Measurements from ENCODE around the gene PAX8. TPM values are rescaled to one million over a fixed set of nuclear protein-coding genes. Genes with fewer than 3 reads are reported as not detected.

The PAX8 gene
- total and polyA plus RNA-seq, 10 donors: 0.06 to 2.8 (median 1.0) TPM

DNA sequence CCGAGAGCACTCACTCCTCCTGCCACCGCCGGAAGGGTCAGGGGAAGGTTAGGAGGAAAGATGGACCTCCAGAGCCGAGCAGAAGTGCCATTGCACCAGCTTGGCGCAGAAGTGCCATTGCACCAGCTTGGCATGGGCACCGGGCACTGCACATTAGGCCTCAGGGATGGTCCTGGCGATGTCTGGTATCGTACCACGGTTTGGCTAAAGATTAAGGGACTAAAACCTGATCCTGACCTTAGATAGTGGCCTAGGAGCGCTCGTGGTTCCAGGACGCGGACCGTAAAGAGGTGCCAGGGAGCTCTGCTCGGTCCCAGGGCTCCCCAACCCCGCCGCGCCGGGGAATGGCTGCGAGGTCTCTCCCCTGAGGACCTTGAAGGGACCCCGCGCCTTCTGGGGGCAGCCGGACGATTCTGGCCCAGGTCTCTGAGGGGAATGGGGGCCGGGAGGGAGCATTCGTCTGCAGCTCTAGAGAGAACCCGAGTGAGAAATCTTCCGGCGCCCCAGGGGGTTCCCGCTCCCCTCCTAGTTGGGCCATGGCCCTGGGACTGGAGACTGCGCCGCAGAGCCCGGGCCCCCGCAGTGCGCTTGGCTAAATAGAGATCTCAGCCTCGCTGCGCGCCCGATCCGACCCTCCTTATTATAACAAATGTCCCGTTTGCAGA is 1.8 kb downstream of the PAX8 start:
- no peak for DNase-seq
- WGBS, 5 donors: 4 to 11% (median 4%) methylated on average over 34 to 41 of the region's 41 CpGs
- H3K4me3 ChIP-seq: peak overlapping the region in 5 of 8 donors; percentile 1 to 52 (median 11)
- peaks cover 11 to 43% (median 29%) of the 10 kb centered on the region in 6 donors for H3K4me1 ChIP-seq
- TF ChIP-seq POLR2AphosphoS5 (IDR thresholded peaks at IDR 0.05): no peak
- TF ChIP-seq, protein P1, sequence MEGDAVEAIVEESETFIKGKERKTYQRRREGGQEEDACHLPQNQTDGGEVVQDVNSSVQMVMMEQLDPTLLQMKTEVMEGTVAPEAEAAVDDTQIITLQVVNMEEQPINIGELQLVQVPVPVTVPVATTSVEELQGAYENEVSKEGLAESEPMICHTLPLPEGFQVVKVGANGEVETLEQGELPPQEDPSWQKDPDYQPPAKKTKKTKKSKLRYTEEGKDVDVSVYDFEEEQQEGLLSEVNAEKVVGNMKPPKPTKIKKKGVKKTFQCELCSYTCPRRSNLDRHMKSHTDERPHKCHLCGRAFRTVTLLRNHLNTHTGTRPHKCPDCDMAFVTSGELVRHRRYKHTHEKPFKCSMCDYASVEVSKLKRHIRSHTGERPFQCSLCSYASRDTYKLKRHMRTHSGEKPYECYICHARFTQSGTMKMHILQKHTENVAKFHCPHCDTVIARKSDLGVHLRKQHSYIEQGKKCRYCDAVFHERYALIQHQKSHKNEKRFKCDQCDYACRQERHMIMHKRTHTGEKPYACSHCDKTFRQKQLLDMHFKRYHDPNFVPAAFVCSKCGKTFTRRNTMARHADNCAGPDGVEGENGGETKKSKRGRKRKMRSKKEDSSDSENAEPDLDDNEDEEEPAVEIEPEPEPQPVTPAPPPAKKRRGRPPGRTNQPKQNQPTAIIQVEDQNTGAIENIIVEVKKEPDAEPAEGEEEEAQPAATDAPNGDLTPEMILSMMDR (IDR thresholded peaks at IDR 0.05 in 8 of 11, conservative IDR thresholded peaks at IDR 0.05 in 3 of 11): peak in 1 of 11 experiments; percentile 12
- TF ChIP-seq POLR2A (IDR thresholded peaks at IDR 0.05): no peak
- no peaks in the 10 kb centered on the region for H3K36me3 ChIP-seq
- H3K27me3 ChIP-seq (replicated peaks in 1 of 7): peaks cover 8 to 80% (median 69%) of the 10 kb centered on the region in 7 donors
- intact Hi-C loops (cut with DNase I; ENCODE audit: low total_unique reads): no loop called here
- H3K27ac ChIP-seq: no peak overlapping the region
- no peaks in the 10 kb centered on the region for H3K9me3 ChIP-seq

DNA sequence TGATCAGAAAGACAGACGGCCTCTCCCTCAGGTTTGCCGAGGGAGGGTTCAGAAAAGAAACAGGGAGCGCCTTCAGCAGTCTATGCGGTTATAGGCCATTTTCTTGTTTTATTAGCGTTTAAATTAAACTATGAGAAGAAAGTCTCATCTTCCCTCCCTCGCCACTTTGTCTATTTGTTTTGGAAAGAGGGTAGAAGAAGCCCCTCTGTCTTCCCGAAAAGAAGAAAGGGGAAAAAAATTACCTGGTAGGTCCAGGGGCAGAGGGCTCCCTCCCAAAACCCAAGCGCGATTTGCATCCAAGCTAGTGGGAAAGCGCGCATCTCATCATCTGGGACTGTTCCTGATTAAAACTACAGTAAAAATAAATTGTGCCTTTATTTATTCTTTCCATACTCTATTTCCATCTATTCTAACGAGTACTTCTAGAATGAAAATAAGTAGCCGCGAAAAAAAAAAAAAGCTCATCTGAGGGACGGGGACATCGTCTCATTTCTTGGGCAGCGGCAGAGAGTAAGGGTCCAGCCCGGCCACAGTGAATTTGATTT is 2.4 kb downstream of the PAX8 start:
- peaks cover 11 to 43% (median 29%) of the 10 kb centered on the region in 6 donors for H3K4me1 ChIP-seq
- no peak for DNase-seq
- H3K9me3 ChIP-seq: no peaks in the 10 kb centered on the region
- no peaks in the 10 kb centered on the region for H3K36me3 ChIP-seq
- TF ChIP-seq POLR2A (IDR thresholded peaks at IDR 0.05): no peak
- no peak for TF ChIP-seq POLR2AphosphoS5 (IDR thresholded peaks at IDR 0.05)
- TF ChIP-seq, protein P1 (IDR thresholded peaks at IDR 0.05 in 8 of 11, conservative IDR thresholded peaks at IDR 0.05 in 3 of 11): no peak
- H3K27ac ChIP-seq: no peak overlapping the region
- intact Hi-C loops (cut with DNase I; ENCODE audit: low total_unique reads): no loop called here
- WGBS, 5 donors: 10 to 23% (median 20%) methylated on average over 18 of the region's 18 CpGs
- peaks cover 8 to 86% (median 74%) of the 10 kb centered on the region in 7 donors for H3K27me3 ChIP-seq (replicated peaks in 1 of 7)
- H3K4me3 ChIP-seq: peak overlapping the region in 2 of 8 donors; percentile 11 to 52

DNA sequence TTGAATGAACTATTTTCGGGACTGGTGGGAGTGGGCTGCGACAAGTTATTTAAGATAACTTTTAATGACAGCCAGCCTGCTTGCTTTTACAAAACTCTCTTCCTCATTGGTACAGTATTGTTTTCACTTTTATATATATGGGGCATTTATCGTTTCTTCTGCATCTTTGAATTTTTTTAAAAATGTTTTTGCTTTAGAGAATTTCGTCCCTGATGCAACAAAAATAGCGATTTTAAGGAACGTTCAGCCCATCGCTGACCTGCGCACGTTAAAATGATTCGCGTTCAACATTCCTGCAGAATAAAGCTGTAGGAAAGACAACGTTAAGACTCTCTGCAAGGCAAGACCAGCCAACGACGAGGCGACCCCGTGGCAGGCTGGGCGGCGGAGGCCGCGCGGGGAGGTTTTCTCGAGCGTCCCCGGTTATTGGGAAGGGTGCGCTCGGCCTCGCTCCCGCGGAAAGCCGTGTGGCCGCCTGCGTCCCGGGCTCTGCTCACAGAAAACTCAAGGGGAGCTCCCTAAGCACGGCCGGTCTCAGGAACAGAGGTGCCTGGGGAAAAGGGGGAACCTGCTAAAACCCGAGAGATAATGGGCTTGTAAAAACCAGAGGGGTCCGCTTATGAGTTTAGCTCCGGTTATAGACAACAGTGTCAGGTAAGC is 3.0 kb downstream of the PAX8 start:
- WGBS, 5 donors: 8 to 21% (median 12%) methylated on average over 28 to 38 of the region's 38 CpGs
- Histone ChIP-seq H3K36me3 (no peaks in the 10 kb centered on the region), H3K9me3 (no peaks in the 10 kb centered on the region), H3K27me3 (replicated peaks in 1 of 7) (peaks cover 8 to 92% (median 74%) of the 10 kb centered on the region in 7 donors), H3K4me3 (peak overlapping the region in 1 of 8 donors; percentile 16), H3K4me1 (peaks cover 11 to 43% (median 29%) of the 10 kb centered on the region in 6 donors), H3K27ac (no peak overlapping the region)
- no peak for DNase-seq
- intact Hi-C loops (cut with DNase I; ENCODE audit: low total_unique reads): no loop called here
- TF ChIP-seq, protein P1 (IDR thresholded peaks at IDR 0.05 in 8 of 11, conservative IDR thresholded peaks at IDR 0.05 in 3 of 11): no peak
- TF ChIP-seq POLR2A (IDR thresholded peaks at IDR 0.05) (no peak), POLR2AphosphoS5 (IDR thresholded peaks at IDR 0.05) (peak in 2 of 3 donors; percentile 35 to 50)

GRCh38 chr2:113274432-113274831 is 4.3 kb downstream of the PAX8 start:
- Histone ChIP-seq H3K27me3 (replicated peaks in 1 of 7) (peaks cover 8 to 93% (median 74%) of the 10 kb centered on the region in 7 donors), H3K4me3 (no peak overlapping the region), H3K4me1 (peaks cover 11 to 43% (median 29%) of the 10 kb centered on the region in 6 donors), H3K27ac (no peak overlapping the region), H3K36me3 (no peaks in the 10 kb centered on the region), H3K9me3 (no peaks in the 10 kb centered on the region)
- no peak for DNase-seq
- intact Hi-C loops (cut with DNase I; ENCODE audit: low total_unique reads): no loop called here
- TF ChIP-seq POLR2AphosphoS5 (IDR thresholded peaks at IDR 0.05) (no peak), POLR2A (IDR thresholded peaks at IDR 0.05) (no peak)
- TF ChIP-seq, protein P1 (IDR thresholded peaks at IDR 0.05 in 8 of 11, conservative IDR thresholded peaks at IDR 0.05 in 3 of 11): no peak
